Natural killer cell (primary cell): ENCODE measurements around the gene ILK. TPM values are rescaled to one million over a fixed set of nuclear protein-coding genes. Genes with fewer than 3 reads are reported as not detected.
A peak's percentile ranks its signal among the peaks of the same experiment; 100 is the strongest.

Source experiments
- ATAC-seq, 3 donors: fragments of 150-1000 bp in 2 of 3; fragments of 200-7000 bp in 1 of 3; cut with Tn5 transposase; 1 replicate in 1 of 3; 2 replicates in 2 of 3; pipeline ENCODE4 v1.10.0; 2021; ENCODE audit warnings: mild to moderate bottlenecking in 2 of 3, moderate library complexity in 2 of 3
- DNase-seq, 2 donors: peaks; one replicate each; pipeline versions ENCODE4 v3.0.0 to v3.0.0-alpha.2; 2013 to 2021; ENCODE audit warnings: mixed read lengths in 1 of 2
- H3K27ac ChIP-seq: one replicate; pipeline ENCODE4 v1.5.1; 2013; ENCODE audit warnings: mild to moderate bottlenecking, low read length
- H3K27me3 ChIP-seq: one replicate; pipeline ENCODE4 v1.6.1; 2013; ENCODE audit warnings: low read length; ENCODE audit not compliant: control insufficient read depth, insufficient read depth
- H3K36me3 ChIP-seq: one replicate; pipeline ENCODE4 v1.6.1; 2013; ENCODE audit warnings: low read length; ENCODE audit not compliant: control insufficient read depth, insufficient read depth
- H3K4me1 ChIP-seq: one replicate; pipeline ENCODE4 v1.6.1; 2013; ENCODE audit warnings: low read length; ENCODE audit not compliant: control insufficient read depth, insufficient read depth
- H3K4me3 ChIP-seq: one replicate; pipeline ENCODE4 v1.5.1; 2013; ENCODE audit warnings: low read length
- H3K9me3 ChIP-seq: one replicate; pipeline ENCODE4 v1.6.1; 2013; ENCODE audit warnings: low read length; ENCODE audit not compliant: control insufficient read depth, insufficient read depth
- H3K27ac Mint-ChIP-seq, 2 donors: one replicate each; pipeline ENCODE4 v1.8.0; 2022; ENCODE audit warnings: mild to moderate bottlenecking in 2 of 2, mixed read lengths in 2 of 2, moderate library complexity in 1 of 2
- H3K27me3 Mint-ChIP-seq, 2 donors: one replicate each; pipeline ENCODE4 v1.8.0; 2022; ENCODE audit warnings: low read depth in 2 of 2, mixed read lengths in 2 of 2
- H3K36me3 Mint-ChIP-seq: one replicate; pipeline ENCODE4 v1.8.0; 2022; ENCODE audit warnings: mixed read lengths
- H3K4me1 Mint-ChIP-seq, 2 donors: one replicate each; pipeline ENCODE4 v1.8.0; 2022; ENCODE audit warnings: mixed read lengths in 2 of 2
- H3K4me3 Mint-ChIP-seq: one replicate; pipeline ENCODE4 v1.8.0; 2022; ENCODE audit warnings: mild to moderate bottlenecking, moderate library complexity, mixed read lengths
- H3K9me3 Mint-ChIP-seq, 2 donors: one replicate each; pipeline ENCODE4 v1.8.0; 2022; ENCODE audit warnings: mixed read lengths in 2 of 2
- WGBS: methylation state at CpG from one replicate; pipeline ENCODE4 v1.1.7; 2013; ENCODE audit warnings: missing lambda C conversion rate; ENCODE audit not compliant: insufficient coverage; 5-methylcytosine and 5-hydroxymethylcytosine counted together
- intact Hi-C: fragments of 100-400 bp; cut with micrococcal nuclease; formaldehyde crosslinking; loops from one replicate; pipeline ENCODE4 v1.14.2; 2022
- total RNA-seq, 4 donors: library from RNA; stranded (reverse); fragments of 120-200 nt in 1 of 4; gene quantifications; one replicate each; pipeline versions ENCODE4 v1.2.3 to v1.2.4, GENCODE V29; 2013 to 2022
- TF ChIP-seq, protein P1 (sequence below): fragments of 200-600 bp; IDR thresholded peaks from one replicate; pipeline ENCODE4 v1.8.0; 2022; ENCODE audit warnings: antibody characterized with exemption

The ILK gene
- total RNA-seq, 3 donors from 2014 or later (not counting 1 experiment from before 2014, with no cell fraction given), result 109 to 145 (median 142) TPM

DNA sequence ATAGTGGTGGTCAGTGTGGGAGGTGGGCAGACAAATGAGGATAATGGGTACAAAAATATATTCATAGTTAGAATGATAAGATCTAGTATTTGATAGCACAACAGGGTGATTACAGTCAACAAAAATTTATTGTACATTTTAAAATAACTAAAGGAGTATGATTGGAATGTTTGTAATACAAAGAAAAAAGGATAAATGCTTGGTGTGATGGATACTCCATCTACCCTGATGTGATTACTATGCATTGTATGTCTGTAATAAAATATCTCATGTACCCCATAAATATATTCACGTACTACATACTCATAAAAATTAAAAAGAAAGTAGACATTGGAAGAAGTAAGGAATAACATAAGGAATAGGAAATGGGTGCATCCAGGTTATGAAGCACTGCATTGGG, 15.6 kb upstream of the ILK start:
- no peaks in the 10 kb centered on the region for H3K27me3 ChIP-seq
- H3K4me1 ChIP-seq, result no peaks in the 10 kb centered on the region
- Mint-ChIP-seq H3K27ac (no peak overlapping the region), H3K9me3 (peaks cover 3 to 6% of the 10 kb centered on the region in 2 donors), H3K4me3 (no peak overlapping the region), H3K36me3 (peaks cover 19% of the 10 kb centered on the region), H3K27me3 (no peaks in the 10 kb centered on the region), H3K4me1 (no peaks in the 10 kb centered on the region)
- no CpG with 5 or more reads among the region's 1 CpG for WGBS
- no peaks in the 10 kb centered on the region for H3K9me3 ChIP-seq
- DNase-seq, result no peak
- peaks cover 11% of the 10 kb centered on the region for H3K36me3 ChIP-seq
- no peak for ATAC-seq
- intact Hi-C loops, result no loop called here
- no peak overlapping the region for H3K27ac ChIP-seq
- H3K4me3 ChIP-seq, result no peak overlapping the region
- TF ChIP-seq, protein P1, sequence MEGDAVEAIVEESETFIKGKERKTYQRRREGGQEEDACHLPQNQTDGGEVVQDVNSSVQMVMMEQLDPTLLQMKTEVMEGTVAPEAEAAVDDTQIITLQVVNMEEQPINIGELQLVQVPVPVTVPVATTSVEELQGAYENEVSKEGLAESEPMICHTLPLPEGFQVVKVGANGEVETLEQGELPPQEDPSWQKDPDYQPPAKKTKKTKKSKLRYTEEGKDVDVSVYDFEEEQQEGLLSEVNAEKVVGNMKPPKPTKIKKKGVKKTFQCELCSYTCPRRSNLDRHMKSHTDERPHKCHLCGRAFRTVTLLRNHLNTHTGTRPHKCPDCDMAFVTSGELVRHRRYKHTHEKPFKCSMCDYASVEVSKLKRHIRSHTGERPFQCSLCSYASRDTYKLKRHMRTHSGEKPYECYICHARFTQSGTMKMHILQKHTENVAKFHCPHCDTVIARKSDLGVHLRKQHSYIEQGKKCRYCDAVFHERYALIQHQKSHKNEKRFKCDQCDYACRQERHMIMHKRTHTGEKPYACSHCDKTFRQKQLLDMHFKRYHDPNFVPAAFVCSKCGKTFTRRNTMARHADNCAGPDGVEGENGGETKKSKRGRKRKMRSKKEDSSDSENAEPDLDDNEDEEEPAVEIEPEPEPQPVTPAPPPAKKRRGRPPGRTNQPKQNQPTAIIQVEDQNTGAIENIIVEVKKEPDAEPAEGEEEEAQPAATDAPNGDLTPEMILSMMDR, result no peak

DNA sequence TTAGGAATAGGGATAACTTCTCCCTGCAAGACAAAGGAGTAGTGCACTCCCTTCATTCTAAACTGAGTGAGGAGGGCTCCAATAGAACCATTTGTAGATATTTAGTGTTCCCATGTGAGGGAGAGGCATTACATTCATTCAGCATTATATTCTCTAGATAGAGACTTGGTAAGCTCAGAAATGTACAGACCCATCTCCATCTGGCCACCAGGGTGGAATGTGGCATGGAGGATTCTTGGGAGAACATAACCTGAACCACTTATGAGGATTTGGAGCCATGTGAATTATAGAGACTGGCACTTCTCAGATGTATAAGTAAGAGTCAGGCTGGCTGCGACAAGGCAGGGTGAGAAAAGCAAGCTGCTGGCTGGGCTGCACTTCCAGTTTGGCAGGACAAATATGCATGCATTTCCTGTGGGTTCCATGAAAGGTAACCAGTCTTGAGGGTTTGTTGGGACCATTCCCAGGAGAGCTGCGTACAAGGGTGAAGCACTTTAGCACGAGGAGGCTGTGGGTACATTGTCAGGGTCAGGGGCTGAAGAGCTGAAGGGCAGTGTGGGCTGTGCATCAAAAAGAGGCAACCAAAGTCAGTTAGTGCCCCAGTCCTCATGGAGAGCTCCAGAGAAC, 9.3 kb upstream of the ILK start:
- Mint-ChIP-seq H3K4me1 (peaks cover 25% of the 10 kb centered on the region in 2 donors), H3K27ac (peak overlapping the region; percentile 62 to 64), H3K9me3 (no peaks in the 10 kb centered on the region), H3K36me3 (peaks cover 10% of the 10 kb centered on the region), H3K27me3 (no peaks in the 10 kb centered on the region), H3K4me3 (no peak overlapping the region)
- no peak for DNase-seq
- 76% methylated on average over 3 of the region's 3 CpGs for WGBS
- Histone ChIP-seq H3K27me3 (no peaks in the 10 kb centered on the region), H3K4me3 (no peak overlapping the region), H3K27ac (no peak overlapping the region), H3K4me1 (no peaks in the 10 kb centered on the region), H3K36me3 (peaks cover 51% of the 10 kb centered on the region), H3K9me3 (no peaks in the 10 kb centered on the region)
- no peak for ATAC-seq
- intact Hi-C loops, result no loop called here
- TF ChIP-seq, protein P1, result no peak

DNA sequence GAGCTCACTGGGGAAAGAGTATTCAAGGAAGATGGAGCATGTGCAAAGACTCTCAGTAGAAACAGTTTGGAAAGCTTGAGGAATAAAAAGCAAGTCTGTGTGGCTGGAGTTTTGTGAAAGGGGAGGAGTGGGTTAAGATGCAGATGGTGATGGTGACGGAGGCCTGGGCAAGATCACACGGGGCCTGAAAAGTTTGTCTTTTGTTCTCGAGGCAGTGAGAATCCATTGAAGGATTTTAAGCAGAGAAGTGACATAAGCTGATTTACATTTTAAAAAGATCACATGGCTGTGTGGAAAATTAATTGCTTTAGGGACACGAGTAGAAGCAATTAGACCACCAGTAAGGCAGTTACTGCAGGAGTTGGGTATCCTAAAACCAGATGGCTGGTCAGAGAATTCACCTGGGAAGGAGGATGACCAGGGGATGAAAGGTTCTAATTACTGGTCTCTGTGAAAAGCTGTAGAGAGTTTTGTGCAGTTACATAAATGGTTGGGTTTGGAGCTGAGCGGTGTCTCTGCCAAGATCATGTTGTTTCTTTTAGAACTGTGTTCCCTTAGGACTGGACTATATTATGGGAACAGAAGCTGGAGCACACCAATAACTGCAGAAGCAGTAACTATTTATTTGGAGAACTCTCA, 7.2 kb upstream of the ILK start:
- TF ChIP-seq, protein P1, result no peak
- Mint-ChIP-seq H3K27ac (peak overlapping the region in 1 of 2 donors; percentile 23), H3K4me1 (peaks cover 28 to 29% of the 10 kb centered on the region in 2 donors)

More for the DNA sequence above, 7.2 kb upstream of the ILK start:
- Mint-ChIP-seq H3K4me3 (no peak overlapping the region), H3K36me3 (peaks cover 10% of the 10 kb centered on the region), H3K27me3 (no peaks in the 10 kb centered on the region), H3K9me3 (no peaks in the 10 kb centered on the region)
- no peaks in the 10 kb centered on the region for H3K4me1 ChIP-seq
- no peaks in the 10 kb centered on the region for H3K27me3 ChIP-seq
- intact Hi-C loops, result no loop called here
- ATAC-seq (no peak), DNase-seq (no peak)
- H3K4me3 ChIP-seq, result no peak overlapping the region
- WGBS, result 95% methylated on average over 5 of the region's 5 CpGs
- no peak overlapping the region for H3K27ac ChIP-seq
- H3K9me3 ChIP-seq, result no peaks in the 10 kb centered on the region
- H3K36me3 ChIP-seq, result peaks cover 70% of the 10 kb centered on the region
